ENCODE data around the gene NRIP1.

DNA sequence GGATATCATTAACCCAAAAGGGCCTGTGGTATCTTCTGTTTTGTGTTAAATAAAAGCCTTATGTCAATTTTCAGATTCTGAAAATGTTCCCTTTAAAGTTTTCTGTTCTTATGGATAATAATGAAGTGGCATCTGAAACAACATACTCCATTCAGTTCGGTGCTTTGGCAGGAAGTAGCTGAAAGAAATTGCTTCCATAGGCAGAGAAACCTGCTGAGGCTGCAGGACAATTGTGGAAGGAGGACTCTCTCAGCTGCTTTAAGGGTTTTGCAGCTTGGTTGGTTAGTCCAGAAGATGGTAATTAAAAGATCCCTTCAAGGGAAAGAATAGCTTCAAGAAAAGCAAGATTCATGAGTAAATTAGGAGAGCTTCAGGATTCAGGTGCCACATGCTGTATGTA lies 30.5 kb upstream of the NRIP1 start:
- TF ChIP-seq, protein P1, sequence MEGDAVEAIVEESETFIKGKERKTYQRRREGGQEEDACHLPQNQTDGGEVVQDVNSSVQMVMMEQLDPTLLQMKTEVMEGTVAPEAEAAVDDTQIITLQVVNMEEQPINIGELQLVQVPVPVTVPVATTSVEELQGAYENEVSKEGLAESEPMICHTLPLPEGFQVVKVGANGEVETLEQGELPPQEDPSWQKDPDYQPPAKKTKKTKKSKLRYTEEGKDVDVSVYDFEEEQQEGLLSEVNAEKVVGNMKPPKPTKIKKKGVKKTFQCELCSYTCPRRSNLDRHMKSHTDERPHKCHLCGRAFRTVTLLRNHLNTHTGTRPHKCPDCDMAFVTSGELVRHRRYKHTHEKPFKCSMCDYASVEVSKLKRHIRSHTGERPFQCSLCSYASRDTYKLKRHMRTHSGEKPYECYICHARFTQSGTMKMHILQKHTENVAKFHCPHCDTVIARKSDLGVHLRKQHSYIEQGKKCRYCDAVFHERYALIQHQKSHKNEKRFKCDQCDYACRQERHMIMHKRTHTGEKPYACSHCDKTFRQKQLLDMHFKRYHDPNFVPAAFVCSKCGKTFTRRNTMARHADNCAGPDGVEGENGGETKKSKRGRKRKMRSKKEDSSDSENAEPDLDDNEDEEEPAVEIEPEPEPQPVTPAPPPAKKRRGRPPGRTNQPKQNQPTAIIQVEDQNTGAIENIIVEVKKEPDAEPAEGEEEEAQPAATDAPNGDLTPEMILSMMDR (IDR thresholded peaks at IDR 0.05), result no peak
- no peak for TF ChIP-seq POLR2AphosphoS5 (IDR thresholded peaks at IDR 0.05; ENCODE audit: insufficient read depth in 1 of 2, low read depth in 1 of 2)
- no peak for TF ChIP-seq POLR2A (IDR thresholded peaks at IDR 0.05)

Data from vagina (tissue), 2 donors.